Smooth muscle cell (in vitro differentiated cells): ENCODE data around the gene C12orf50. TPM values are rescaled to one million over a fixed set of nuclear protein-coding genes. Genes with fewer than 3 reads are reported as not detected.

Experiments used
- DNase-seq: peaks from one replicate; lab custom pipeline; 2025; ENCODE audit not compliant: unreplicated experiment; lab: John Stamatoyannopoulos, UW
- H2AFZ ChIP-seq: fragments of 200-600 bp; sonication (generic); 2 replicates; pipeline ENCODE4 v1.6.0; 2016; ENCODE audit warnings: antibody characterized with exemption, low read depth, mild to moderate bottlenecking
- H3F3A ChIP-seq: fragments of 200-600 bp; sonication (generic); 2 replicates; pipeline ENCODE4 v1.6.0; 2017; ENCODE audit warnings: antibody characterized with exemption, low read depth
- H3K27ac ChIP-seq: fragments of 200-600 bp; sonication (generic); 2 replicates; pipeline ENCODE4 v1.5.1; 2016; ENCODE audit warnings: low read depth, mild to moderate bottlenecking
- H3K27me3 ChIP-seq: fragments of 200-600 bp; sonication (generic); 2 replicates; pipeline ENCODE4 v1.6.1; 2016; ENCODE audit warnings: low read depth, mild to moderate bottlenecking
- H3K36me3 ChIP-seq: fragments of 200-600 bp; sonication (generic); 2 replicates; pipeline ENCODE4 v1.5.1; 2016; ENCODE audit warnings: low read depth
- H3K4me1 ChIP-seq: fragments of 200-600 bp; sonication (generic); 2 replicates; pipeline ENCODE4 v1.5.1; 2016; ENCODE audit warnings: low read depth
- H3K4me2 ChIP-seq: fragments of 200-600 bp; sonication (generic); 2 replicates; pipeline ENCODE4 v1.6.0; 2016; ENCODE audit warnings: mild to moderate bottlenecking
- H3K4me3 ChIP-seq: fragments of 200-600 bp; sonication (generic); 2 replicates; pipeline ENCODE4 v1.5.1; 2016; ENCODE audit warnings: mild to moderate bottlenecking
- H3K79me2 ChIP-seq: fragments of 200-600 bp; sonication (generic); 2 replicates; pipeline ENCODE4 v1.6.0; 2016; ENCODE audit warnings: low read depth, mild to moderate bottlenecking
- H3K9ac ChIP-seq: fragments of 200-600 bp; sonication (generic); 2 replicates; pipeline ENCODE4 v1.6.0; 2016; ENCODE audit warnings: low read depth
- H3K9me3 ChIP-seq: fragments of 200-600 bp; sonication (generic); replicated peaks from 2 replicates; pipeline ENCODE4 v1.5.1; 2016; ENCODE audit warnings: low read depth
- H4K20me1 ChIP-seq: fragments of 200-600 bp; sonication (generic); 2 replicates; pipeline ENCODE4 v1.6.0; 2016; ENCODE audit warnings: low read depth
- WGBS: methylation state at CpG from one replicate; pipeline ENCODE4 v1.1.7; 2016; ENCODE audit warnings: low lambda C conversion rate; 5-methylcytosine and 5-hydroxymethylcytosine counted together
- polyA plus RNA-seq: library from polyadenylated mRNA; unstranded; fragments of >200 nt; fragmentation: Nextera tagmentation; extraction: Ambion mirVana; gene quantifications from 2 replicates; pipeline ENCODE4 v1.2.1, GENCODE V29; 2016
- total RNA-seq: library from RNA; depleted of rRNA; stranded (reverse); fragments of >200 nt; gene quantifications from 2 replicates; pipeline ENCODE4 v1.2.3, GENCODE V29; 2014
- TF ChIP-seq, protein P1 (sequence below): fragments of 200-600 bp; sonication (generic); IDR thresholded peaks from 2 replicates; pipeline ENCODE4 v1.5.1; 2017; ENCODE audit warnings: borderline replicate concordance, mild to moderate bottlenecking, antibody characterized with exemption; ENCODE audit not compliant: insufficient read depth, poor library complexity, severe bottlenecking

C12orf50 gene
- total and polyA plus RNA-seq, 2 experiments from 2014 or later = 0.31 TPM; not detected in 1

DNA sequence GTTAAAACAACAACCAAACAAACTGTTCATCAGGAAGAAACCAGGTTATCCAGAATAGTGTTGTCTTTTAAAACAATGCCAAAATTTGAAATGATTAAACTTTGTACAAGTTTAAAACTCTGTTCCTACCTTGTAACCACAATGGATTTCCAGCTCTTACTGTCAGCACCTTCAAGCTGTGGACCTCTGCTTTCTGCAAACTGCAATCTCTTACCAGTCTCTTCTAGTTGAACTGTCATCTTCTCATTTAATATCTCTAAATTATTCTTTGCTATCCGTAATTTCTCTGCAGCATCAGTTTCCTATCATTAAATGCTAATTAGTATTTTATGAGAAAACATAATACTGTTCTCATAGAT, 29.5 kb upstream of the C12orf50 start:
- Histone ChIP-seq H3K9me3 (no peaks in the 10 kb centered on the region), H3K36me3 (peaks cover 9% of the 10 kb centered on the region), H3K4me1 (no peaks in the 10 kb centered on the region), H2AFZ (no peak overlapping the region), H3K4me3 (no peak overlapping the region), H3K27ac (no peak overlapping the region), H3K79me2 (no peaks in the 10 kb centered on the region), H3K4me2 (no peak overlapping the region), H3K9ac (no peak overlapping the region), H4K20me1 (no peaks in the 10 kb centered on the region), H3F3A (no peaks in the 10 kb centered on the region), H3K27me3 (no peaks in the 10 kb centered on the region)
- TF ChIP-seq, protein P1, sequence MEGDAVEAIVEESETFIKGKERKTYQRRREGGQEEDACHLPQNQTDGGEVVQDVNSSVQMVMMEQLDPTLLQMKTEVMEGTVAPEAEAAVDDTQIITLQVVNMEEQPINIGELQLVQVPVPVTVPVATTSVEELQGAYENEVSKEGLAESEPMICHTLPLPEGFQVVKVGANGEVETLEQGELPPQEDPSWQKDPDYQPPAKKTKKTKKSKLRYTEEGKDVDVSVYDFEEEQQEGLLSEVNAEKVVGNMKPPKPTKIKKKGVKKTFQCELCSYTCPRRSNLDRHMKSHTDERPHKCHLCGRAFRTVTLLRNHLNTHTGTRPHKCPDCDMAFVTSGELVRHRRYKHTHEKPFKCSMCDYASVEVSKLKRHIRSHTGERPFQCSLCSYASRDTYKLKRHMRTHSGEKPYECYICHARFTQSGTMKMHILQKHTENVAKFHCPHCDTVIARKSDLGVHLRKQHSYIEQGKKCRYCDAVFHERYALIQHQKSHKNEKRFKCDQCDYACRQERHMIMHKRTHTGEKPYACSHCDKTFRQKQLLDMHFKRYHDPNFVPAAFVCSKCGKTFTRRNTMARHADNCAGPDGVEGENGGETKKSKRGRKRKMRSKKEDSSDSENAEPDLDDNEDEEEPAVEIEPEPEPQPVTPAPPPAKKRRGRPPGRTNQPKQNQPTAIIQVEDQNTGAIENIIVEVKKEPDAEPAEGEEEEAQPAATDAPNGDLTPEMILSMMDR = no peak
- DNase-seq = no peak
- 100% methylated on average over 1 of the region's 1 CpG for WGBS

DNA sequence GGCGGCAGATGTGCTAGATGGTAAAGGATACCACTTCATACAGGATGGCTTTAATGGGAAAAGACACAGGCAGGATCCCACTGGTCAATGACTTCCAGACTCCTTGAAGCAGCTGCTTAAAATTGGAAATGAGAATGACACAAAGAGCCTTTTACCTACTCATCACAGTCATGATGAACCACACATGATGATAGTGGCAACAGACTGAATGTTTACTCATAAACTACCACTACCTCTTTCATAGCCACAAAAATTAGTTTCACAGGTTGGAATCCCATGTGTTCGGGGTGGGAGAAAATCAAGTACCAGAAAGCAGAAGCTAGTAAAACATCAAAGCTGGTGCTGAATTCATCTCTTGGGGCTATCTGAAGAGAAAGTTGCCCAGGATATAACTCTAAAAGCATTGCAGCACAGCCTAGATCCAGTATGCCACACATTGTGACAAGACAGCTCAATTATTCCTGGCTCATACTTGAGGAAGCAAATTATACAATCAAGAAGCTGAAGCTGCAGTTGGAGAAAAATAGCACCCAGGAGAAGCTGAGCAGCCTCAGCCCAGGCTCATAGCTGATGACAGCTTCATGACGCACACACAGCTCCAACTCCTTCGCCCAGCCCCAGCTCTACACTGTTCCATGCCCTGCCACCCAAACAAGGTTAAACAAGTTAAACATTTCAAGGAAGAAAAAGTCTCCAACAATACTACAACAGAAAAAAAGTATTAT, 29.0 kb upstream of the C12orf50 start:
- WGBS = 84% methylated on average over 4 of the region's 4 CpGs
- Histone ChIP-seq H3K4me2 (no peak overlapping the region), H4K20me1 (no peaks in the 10 kb centered on the region), H3F3A (no peaks in the 10 kb centered on the region), H3K9ac (no peak overlapping the region), H3K4me1 (no peaks in the 10 kb centered on the region), H3K27me3 (no peaks in the 10 kb centered on the region), H3K36me3 (peaks cover 9% of the 10 kb centered on the region), H3K9me3 (no peaks in the 10 kb centered on the region), H3K4me3 (no peak overlapping the region), H2AFZ (no peak overlapping the region), H3K79me2 (no peaks in the 10 kb centered on the region), H3K27ac (no peak overlapping the region)
- TF ChIP-seq, protein P1 = no peak
- DNase-seq = no peak

DNA sequence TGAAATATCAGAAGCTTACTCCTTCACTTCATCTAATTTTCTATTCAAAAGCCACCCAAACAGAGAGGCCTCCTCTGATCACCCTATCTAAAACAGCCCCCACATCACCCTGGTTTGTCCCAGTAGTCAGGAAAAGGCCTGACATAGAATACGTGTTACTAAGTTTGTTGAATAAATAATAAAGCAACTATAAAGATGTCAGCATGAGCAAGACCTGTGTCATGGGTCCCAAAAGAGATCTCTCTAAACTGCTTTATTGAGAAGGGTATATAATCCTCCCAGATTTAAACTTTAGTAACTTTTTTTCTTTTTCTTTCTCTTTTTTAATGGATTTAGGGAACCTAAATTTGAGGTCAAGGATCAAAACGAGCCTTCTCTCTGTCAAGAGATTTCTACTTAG, 27.4 kb upstream of the C12orf50 start:
- Histone ChIP-seq H3F3A (no peaks in the 10 kb centered on the region), H3K4me3 (no peak overlapping the region), H4K20me1 (no peaks in the 10 kb centered on the region), H3K9me3 (no peaks in the 10 kb centered on the region), H3K4me1 (no peaks in the 10 kb centered on the region), H3K36me3 (peaks cover 5% of the 10 kb centered on the region), H3K4me2 (no peak overlapping the region), H3K27ac (no peak overlapping the region), H3K9ac (no peak overlapping the region), H3K79me2 (no peaks in the 10 kb centered on the region), H3K27me3 (no peaks in the 10 kb centered on the region), H2AFZ (no peak overlapping the region)
- no peak for DNase-seq
- 97% methylated on average over 2 of the region's 2 CpGs for WGBS
- TF ChIP-seq, protein P1 = no peak

DNA sequence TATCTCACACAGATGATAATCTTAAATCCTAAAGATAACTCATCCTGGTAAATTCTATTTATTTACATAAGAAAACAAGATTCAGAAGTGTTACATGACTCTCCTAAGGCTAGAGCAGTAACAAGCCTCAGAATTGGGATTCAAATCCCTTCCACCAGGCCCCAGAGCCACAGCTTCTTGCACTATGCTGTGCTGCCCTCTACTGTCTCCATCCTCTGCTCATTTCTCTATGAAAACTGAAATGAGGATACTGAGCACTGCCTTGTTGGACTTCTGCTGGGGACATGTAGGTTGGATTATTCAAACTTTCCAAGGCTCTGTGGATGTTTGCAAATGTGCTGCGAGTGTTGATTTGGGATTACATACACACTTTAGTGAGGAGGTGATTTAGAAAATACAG, 23.5 kb upstream of the C12orf50 start:
- TF ChIP-seq, protein P1 = peak; percentile 28
- Histone ChIP-seq H3K4me2 (no peak overlapping the region), H3F3A (no peaks in the 10 kb centered on the region), H3K4me1 (no peaks in the 10 kb centered on the region), H4K20me1 (no peaks in the 10 kb centered on the region), H3K79me2 (no peaks in the 10 kb centered on the region), H2AFZ (no peak overlapping the region), H3K27ac (no peak overlapping the region), H3K9ac (no peak overlapping the region), H3K4me3 (no peak overlapping the region), H3K27me3 (no peaks in the 10 kb centered on the region), H3K36me3 (peaks cover 14% of the 10 kb centered on the region), H3K9me3 (no peaks in the 10 kb centered on the region)
- WGBS = 89% methylated on average over 1 of the region's 1 CpG
- no peak for DNase-seq
